GM23338 (cell line): Measurements from ENCODE around the gene FOXN1. TPM values are rescaled to one million over a fixed set of nuclear protein-coding genes. Genes with fewer than 3 reads are reported as not detected.

Experiments used
- ATAC-seq: fragments of 200-7000 bp; cut with Tn5 transposase; 3 replicates; pipeline ENCODE4 v1.9.1; 2020
- DNase-seq: peaks from one replicate; pipeline ENCODE4 v3.0.0-alpha.2; 2015; ENCODE audit warnings: low spot score
- H2AFZ ChIP-seq: fragments of 200-600 bp; sonication (generic); 2 replicates; pipeline ENCODE4 v1.8.0; 2016; ENCODE audit warnings: antibody characterized with exemption, mild to moderate bottlenecking, moderate library complexity
- H3F3A ChIP-seq: fragments of 200-600 bp; sonication (generic); replicated peaks from 2 replicates; pipeline ENCODE4 v1.8.0; 2017; ENCODE audit warnings: antibody characterized with exemption, mixed run types, low read depth
- H3K27ac ChIP-seq: fragments of 200-600 bp; sonication (generic); 2 replicates; pipeline ENCODE4 v1.6.1; 2016; ENCODE audit warnings: low read depth
- H3K27me3 ChIP-seq: fragments of 200-600 bp; sonication (generic); 2 replicates; pipeline ENCODE4 v1.8.0; 2016; ENCODE audit warnings: mild to moderate bottlenecking, mixed run types, moderate library complexity; ENCODE audit not compliant: insufficient read depth
- H3K36me3 ChIP-seq: fragments of 200-600 bp; sonication (generic); 2 replicates; pipeline ENCODE4 v1.8.0; 2016; ENCODE audit warnings: mild to moderate bottlenecking; ENCODE audit not compliant: insufficient read depth
- H3K4me1 ChIP-seq: fragments of 200-600 bp; sonication (generic); 2 replicates; pipeline ENCODE4 v1.8.0; 2016; ENCODE audit warnings: mild to moderate bottlenecking, moderate library complexity; ENCODE audit not compliant: insufficient read depth
- H3K4me2 ChIP-seq: fragments of 200-600 bp; sonication (generic); 2 replicates; pipeline ENCODE4 v1.7.1; 2017; ENCODE audit warnings: mixed run types
- H3K4me3 ChIP-seq: fragments of 200-600 bp; sonication (generic); 2 replicates; pipeline ENCODE4 v1.6.1; 2016; ENCODE audit warnings: mixed run types
- H3K79me2 ChIP-seq: fragments of 200-600 bp; sonication (generic); replicated peaks from 2 replicates; pipeline ENCODE4 v1.8.0; 2017; ENCODE audit warnings: mild to moderate bottlenecking; ENCODE audit not compliant: insufficient read depth
- H3K9me2 ChIP-seq: fragments of 200-600 bp; sonication (generic); 2 replicates; pipeline ENCODE4 v1.8.0; 2017; ENCODE audit not compliant: insufficient read depth
- H4K20me1 ChIP-seq: fragments of 200-600 bp; sonication (generic); replicated peaks from 2 replicates; pipeline ENCODE4 v1.8.0; 2017; ENCODE audit warnings: mild to moderate bottlenecking; ENCODE audit not compliant: insufficient read depth
- H3K27ac Mint-ChIP-seq: 2 replicates; pipeline ENCODE4 v1.8.0; 2020; ENCODE audit warnings: inconsistent platforms, mild to moderate bottlenecking, moderate library complexity, mixed read lengths
- H3K27me3 Mint-ChIP-seq: 3 replicates; pipeline ENCODE4 v1.8.0; 2022; ENCODE audit warnings: low read depth, mild to moderate bottlenecking, moderate library complexity, mixed read lengths, inconsistent platforms; ENCODE audit not compliant: insufficient read depth, poor library complexity
- H3K36me3 Mint-ChIP-seq: 3 replicates; pipeline ENCODE4 v1.8.0; 2021; ENCODE audit warnings: low read depth, mild to moderate bottlenecking, inconsistent platforms, moderate library complexity, mixed read lengths
- H3K4me1 Mint-ChIP-seq: 3 replicates; pipeline ENCODE4 v1.8.0; 2020; ENCODE audit warnings: mild to moderate bottlenecking, inconsistent platforms, mixed read lengths
- H3K4me3 Mint-ChIP-seq: 3 replicates; pipeline ENCODE4 v1.8.0; 2021; ENCODE audit warnings: moderate library complexity, mild to moderate bottlenecking, inconsistent platforms, mixed read lengths
- H3K9me3 Mint-ChIP-seq: 3 replicates; pipeline ENCODE4 v1.8.0; 2020; ENCODE audit warnings: moderate library complexity, mild to moderate bottlenecking, inconsistent platforms, mixed read lengths
- CREB1 ChIP-seq: fragments of 250-450 bp; sonication (Bioruptor Pico); IDR thresholded peaks from 2 replicates; pipeline ENCODE4 v1.5.0; 2020; ENCODE audit warnings: low read depth, mild to moderate bottlenecking, moderate library complexity
- EZH2 ChIP-seq: fragments of 200-600 bp; sonication (generic); IDR thresholded peaks from one replicate; pipeline ENCODE4 v1.8.0; 2017; ENCODE audit warnings: antibody characterized with exemption, mild to moderate bottlenecking, low read depth; ENCODE audit not compliant: unreplicated experiment
- EZH2phosphoT487 ChIP-seq: fragments of 200-600 bp; sonication (generic); IDR thresholded peaks from one replicate; pipeline ENCODE4 v1.8.1; 2018; ENCODE audit warnings: antibody characterized with exemption; ENCODE audit not compliant: unreplicated experiment
- JUNB ChIP-seq: IDR thresholded peaks from one replicate; pipeline ENCODE4 v1.6.1; 2016; ENCODE audit warnings: antibody characterized with exemption; ENCODE audit not compliant: unreplicated experiment
- NANOG ChIP-seq: IDR thresholded peaks from 2 replicates; pipeline ENCODE4 v1.6.1; 2016; ENCODE audit warnings: antibody characterized with exemption, borderline replicate concordance
- POLR2AphosphoS5 ChIP-seq: IDR thresholded peaks from 2 replicates; pipeline ENCODE4 v1.6.1; 2016; ENCODE audit warnings: antibody characterized with exemption, low read depth
- STAT1 ChIP-seq: IDR thresholded peaks from one replicate; pipeline ENCODE4 v1.6.1; 2016; ENCODE audit warnings: antibody characterized with exemption; ENCODE audit not compliant: unreplicated experiment
- ZNF114 ChIP-seq: fragments of 250-450 bp; sonication (Bioruptor Pico); IDR thresholded peaks from 2 replicates; pipeline ENCODE4 v1.5.0; 2020; ENCODE audit warnings: mild to moderate bottlenecking, moderate library complexity
- ZNF331 ChIP-seq: fragments of 250-450 bp; sonication (Bioruptor Pico); IDR thresholded peaks from 2 replicates; pipeline ENCODE4 v1.5.0; 2020; ENCODE audit warnings: low read depth, mild to moderate bottlenecking, moderate library complexity
- polyA plus RNA-seq: library from polyadenylated mRNA; unstranded; fragments of >200 nt; fragmentation: Nextera tagmentation; extraction: Ambion mirVana; gene quantifications from 2 replicates; pipeline ENCODE4 v1.2.1, GENCODE V29; 2016
- total RNA-seq: library from RNA; depleted of rRNA; stranded (reverse); fragments of >200 nt; shearing (Covaris generic); gene quantifications from 2 replicates; pipeline ENCODE4 v1.2.3, GENCODE V29; 2014
- TF ChIP-seq, protein P1 (sequence below): IDR thresholded peaks from one replicate; pipeline ENCODE4 v1.6.1; 2018; ENCODE audit warnings: antibody characterized with exemption; ENCODE audit not compliant: unreplicated experiment
- TF ChIP-seq, protein P2 (sequence below): fragments of 250-450 bp; sonication (Bioruptor Pico); IDR thresholded peaks from 2 replicates; pipeline ENCODE4 v1.5.0; 2020; ENCODE audit warnings: mild to moderate bottlenecking, moderate library complexity
- TF ChIP-seq, protein P3 (sequence below): IDR thresholded peaks from 2 replicates; pipeline ENCODE4 v1.6.1; 2016; ENCODE audit warnings: antibody characterized with exemption

Gene FOXN1
- total and polyA plus RNA-seq, 2 experiments from 2014 or later: not detected

DNA sequence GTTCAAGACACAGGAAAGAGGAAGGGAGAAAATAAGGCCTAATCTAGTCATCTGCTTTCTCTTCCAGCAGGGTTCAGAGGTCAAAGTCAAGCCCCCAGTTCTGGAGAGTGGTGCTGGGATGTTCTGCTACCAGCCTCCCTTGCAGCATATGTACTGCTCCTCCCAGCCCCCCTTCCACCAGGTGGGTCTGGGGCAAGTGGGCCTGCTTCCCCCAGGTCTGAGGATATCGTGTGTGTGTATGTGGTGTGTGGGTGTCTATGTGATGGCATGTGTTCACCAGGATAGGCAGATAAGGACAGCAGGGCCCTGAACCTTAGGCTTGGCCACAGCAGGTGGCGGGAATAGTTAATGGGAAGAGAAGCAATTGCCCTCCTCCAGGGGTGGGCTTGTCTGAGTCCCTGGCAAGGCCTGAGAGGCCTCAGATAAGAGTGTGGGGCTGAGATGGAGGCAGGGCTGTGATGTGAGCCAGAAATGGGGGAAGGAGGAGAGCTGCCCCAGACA lies 21.1 kb downstream of the FOXN1 start:
- H3K4me1 Mint-ChIP-seq: no peaks in the 10 kb centered on the region
- H3K27ac ChIP-seq: no peak overlapping the region
- H3K36me3 ChIP-seq: no peaks in the 10 kb centered on the region
- DNase-seq: no peak
- TF ChIP-seq NANOG (no peak), ZNF114 (CRISPR knock-in tag) (no peak), EZH2 (no peak), STAT1 (no peak), EZH2phosphoT487 (no peak), POLR2AphosphoS5 (no peak), JUNB (no peak), CREB1 (CRISPR knock-in tag) (no peak), ZNF331 (no peak)
- TF ChIP-seq, protein P1, sequence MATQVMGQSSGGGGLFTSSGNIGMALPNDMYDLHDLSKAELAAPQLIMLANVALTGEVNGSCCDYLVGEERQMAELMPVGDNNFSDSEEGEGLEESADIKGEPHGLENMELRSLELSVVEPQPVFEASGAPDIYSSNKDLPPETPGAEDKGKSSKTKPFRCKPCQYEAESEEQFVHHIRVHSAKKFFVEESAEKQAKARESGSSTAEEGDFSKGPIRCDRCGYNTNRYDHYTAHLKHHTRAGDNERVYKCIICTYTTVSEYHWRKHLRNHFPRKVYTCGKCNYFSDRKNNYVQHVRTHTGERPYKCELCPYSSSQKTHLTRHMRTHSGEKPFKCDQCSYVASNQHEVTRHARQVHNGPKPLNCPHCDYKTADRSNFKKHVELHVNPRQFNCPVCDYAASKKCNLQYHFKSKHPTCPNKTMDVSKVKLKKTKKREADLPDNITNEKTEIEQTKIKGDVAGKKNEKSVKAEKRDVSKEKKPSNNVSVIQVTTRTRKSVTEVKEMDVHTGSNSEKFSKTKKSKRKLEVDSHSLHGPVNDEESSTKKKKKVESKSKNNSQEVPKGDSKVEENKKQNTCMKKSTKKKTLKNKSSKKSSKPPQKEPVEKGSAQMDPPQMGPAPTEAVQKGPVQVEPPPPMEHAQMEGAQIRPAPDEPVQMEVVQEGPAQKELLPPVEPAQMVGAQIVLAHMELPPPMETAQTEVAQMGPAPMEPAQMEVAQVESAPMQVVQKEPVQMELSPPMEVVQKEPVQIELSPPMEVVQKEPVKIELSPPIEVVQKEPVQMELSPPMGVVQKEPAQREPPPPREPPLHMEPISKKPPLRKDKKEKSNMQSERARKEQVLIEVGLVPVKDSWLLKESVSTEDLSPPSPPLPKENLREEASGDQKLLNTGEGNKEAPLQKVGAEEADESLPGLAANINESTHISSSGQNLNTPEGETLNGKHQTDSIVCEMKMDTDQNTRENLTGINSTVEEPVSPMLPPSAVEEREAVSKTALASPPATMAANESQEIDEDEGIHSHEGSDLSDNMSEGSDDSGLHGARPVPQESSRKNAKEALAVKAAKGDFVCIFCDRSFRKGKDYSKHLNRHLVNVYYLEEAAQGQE: no peak
- TF ChIP-seq, protein P2, sequence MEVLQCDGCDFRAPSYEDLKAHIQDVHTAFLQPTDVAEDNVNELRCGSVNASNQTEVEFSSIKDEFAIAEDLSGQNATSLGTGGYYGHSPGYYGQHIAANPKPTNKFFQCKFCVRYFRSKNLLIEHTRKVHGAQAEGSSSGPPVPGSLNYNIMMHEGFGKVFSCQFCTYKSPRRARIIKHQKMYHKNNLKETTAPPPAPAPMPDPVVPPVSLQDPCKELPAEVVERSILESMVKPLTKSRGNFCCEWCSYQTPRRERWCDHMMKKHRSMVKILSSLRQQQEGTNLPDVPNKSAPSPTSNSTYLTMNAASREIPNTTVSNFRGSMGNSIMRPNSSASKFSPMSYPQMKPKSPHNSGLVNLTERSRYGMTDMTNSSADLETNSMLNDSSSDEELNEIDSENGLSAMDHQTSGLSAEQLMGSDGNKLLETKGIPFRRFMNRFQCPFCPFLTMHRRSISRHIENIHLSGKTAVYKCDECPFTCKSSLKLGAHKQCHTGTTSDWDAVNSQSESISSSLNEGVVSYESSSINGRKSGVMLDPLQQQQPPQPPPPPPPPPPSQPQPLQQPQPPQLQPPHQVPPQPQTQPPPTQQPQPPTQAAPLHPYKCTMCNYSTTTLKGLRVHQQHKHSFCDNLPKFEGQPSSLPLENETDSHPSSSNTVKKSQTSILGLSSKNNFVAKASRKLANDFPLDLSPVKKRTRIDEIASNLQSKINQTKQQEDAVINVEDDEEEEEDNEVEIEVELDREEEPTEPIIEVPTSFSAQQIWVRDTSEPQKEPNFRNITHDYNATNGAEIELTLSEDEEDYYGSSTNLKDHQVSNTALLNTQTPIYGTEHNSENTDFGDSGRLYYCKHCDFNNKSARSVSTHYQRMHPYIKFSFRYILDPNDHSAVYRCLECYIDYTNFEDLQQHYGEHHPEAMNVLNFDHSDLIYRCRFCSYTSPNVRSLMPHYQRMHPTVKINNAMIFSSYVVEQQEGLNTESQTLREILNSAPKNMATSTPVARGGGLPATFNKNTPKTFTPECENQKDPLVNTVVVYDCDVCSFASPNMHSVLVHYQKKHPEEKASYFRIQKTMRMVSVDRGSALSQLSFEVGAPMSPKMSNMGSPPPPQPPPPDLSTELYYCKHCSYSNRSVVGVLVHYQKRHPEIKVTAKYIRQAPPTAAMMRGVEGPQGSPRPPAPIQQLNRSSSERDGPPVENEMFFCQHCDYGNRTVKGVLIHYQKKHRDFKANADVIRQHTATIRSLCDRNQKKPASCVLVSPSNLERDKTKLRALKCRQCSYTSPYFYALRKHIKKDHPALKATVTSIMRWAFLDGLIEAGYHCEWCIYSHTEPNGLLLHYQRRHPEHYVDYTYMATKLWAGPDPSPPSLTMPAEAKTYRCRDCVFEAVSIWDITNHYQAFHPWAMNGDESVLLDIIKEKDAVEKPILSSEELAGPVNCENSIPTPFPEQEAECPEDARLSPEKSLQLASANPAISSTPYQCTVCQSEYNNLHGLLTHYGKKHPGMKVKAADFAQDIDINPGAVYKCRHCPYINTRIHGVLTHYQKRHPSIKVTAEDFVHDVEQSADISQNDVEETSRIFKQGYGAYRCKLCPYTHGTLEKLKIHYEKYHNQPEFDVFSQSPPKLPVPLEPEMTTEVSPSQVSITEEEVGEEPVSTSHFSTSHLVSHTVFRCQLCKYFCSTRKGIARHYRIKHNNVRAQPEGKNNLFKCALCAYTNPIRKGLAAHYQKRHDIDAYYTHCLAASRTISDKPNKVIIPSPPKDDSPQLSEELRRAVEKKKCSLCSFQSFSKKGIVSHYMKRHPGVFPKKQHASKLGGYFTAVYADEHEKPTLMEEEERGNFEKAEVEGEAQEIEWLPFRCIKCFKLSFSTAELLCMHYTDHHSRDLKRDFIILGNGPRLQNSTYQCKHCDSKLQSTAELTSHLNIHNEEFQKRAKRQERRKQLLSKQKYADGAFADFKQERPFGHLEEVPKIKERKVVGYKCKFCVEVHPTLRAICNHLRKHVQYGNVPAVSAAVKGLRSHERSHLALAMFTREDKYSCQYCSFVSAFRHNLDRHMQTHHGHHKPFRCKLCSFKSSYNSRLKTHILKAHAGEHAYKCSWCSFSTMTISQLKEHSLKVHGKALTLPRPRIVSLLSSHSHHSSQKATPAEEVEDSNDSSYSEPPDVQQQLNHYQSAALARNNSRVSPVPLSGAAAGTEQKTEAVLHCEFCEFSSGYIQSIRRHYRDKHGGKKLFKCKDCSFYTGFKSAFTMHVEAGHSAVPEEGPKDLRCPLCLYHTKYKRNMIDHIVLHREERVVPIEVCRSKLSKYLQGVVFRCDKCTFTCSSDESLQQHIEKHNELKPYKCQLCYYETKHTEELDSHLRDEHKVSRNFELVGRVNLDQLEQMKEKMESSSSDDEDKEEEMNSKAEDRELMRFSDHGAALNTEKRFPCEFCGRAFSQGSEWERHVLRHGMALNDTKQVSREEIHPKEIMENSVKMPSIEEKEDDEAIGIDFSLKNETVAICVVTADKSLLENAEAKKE: no peak
- TF ChIP-seq, protein P3, sequence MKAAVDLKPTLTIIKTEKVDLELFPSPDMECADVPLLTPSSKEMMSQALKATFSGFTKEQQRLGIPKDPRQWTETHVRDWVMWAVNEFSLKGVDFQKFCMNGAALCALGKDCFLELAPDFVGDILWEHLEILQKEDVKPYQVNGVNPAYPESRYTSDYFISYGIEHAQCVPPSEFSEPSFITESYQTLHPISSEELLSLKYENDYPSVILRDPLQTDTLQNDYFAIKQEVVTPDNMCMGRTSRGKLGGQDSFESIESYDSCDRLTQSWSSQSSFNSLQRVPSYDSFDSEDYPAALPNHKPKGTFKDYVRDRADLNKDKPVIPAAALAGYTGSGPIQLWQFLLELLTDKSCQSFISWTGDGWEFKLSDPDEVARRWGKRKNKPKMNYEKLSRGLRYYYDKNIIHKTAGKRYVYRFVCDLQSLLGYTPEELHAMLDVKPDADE: no peak
- no peak overlapping the region for H3K4me2 ChIP-seq
- no peak overlapping the region for H3K27ac Mint-ChIP-seq
- no peak overlapping the region for H3K4me3 Mint-ChIP-seq
- no peaks in the 10 kb centered on the region; the same call in 2 of the 3 replicates for H3K9me3 Mint-ChIP-seq
- H4K20me1 ChIP-seq: no peaks in the 10 kb centered on the region
- H3K27me3 Mint-ChIP-seq: peaks cover 19% of the 10 kb centered on the region
- H3K4me1 ChIP-seq: no peaks in the 10 kb centered on the region
- H3K36me3 Mint-ChIP-seq: no peaks in the 10 kb centered on the region; the same call in 2 of the 3 replicates
- no peaks in the 10 kb centered on the region for H3F3A ChIP-seq
- no peaks in the 10 kb centered on the region for H3K9me2 ChIP-seq
- no peak overlapping the region for H2AFZ ChIP-seq
- ATAC-seq: no peak
- H3K4me3 ChIP-seq: no peak overlapping the region
- H3K79me2 ChIP-seq: no peaks in the 10 kb centered on the region
- H3K27me3 ChIP-seq: no peaks in the 10 kb centered on the region
